GM18498 (cell line): ENCODE measurements around the gene EDNRA.

ENCODE experiments used
- ATAC-seq: cut with Tn5 transposase; IDR thresholded peaks from one replicate; pipeline ENCODE4 v1.9.1; 2021; ENCODE audit warnings: mild to moderate bottlenecking, moderate library complexity; ENCODE audit not compliant: unreplicated experiment

EDNRA gene

GRCh38 chr4:147496500-147496899 lies 15.6 kb downstream of the EDNRA start:
- ATAC-seq, result no peak

DNA sequence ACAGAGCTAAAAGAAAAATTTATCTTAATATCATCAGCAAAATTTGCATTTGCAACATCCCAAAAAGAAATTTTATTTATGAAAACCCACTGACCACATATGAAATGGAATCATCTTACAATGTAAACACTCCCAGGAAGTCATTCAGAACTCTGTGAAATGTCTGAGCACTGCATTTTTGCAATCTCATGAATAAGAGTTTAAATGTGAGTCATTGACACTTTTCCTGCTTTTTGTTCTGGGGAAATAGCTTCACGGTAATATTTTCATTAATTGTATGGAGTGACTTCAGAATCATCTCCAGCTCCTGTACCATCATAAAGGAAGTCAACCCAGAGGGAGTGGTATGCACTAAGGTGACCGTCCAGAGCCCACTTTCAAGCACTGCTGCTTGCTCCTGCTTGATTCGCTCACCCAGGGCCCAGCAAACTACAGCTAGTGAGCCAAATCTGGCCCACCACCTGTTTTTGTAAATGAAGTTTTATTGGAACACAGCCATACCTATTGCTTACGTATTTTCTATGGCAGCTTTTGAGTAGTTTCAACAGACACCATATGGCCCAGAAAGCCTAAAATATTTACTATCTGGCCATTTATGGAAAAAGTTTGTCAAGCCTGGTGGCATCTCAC lies 17.2 kb downstream of the EDNRA start:
- no peak for ATAC-seq

DNA sequence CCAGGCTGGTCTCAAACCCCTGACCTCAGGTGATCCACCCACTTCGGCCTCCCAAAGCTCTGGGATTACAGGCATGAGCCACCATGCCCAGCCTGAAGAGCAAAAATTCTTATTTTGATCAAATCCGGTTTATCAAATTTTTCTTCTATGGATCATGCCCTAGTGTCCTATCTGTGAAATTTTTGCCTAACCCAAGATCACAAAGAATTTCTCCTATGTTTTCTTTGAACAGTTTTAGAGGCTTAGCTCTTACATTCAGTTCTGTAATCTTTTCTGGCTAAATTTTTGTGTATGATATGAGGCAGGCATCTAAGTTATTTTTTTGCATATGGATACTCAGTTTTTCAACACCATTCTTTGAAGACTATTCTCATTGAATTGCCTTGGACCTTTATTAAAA lies 27.4 kb downstream of the EDNRA start:
- no peak for ATAC-seq

- no peak for ATAC-seq
Observed at GRCh38 chr4:147509386-147509785, 28.5 kb downstream of the EDNRA start.

GRCh38 chr4:147510962-147511668 lies 30.2 kb downstream of the EDNRA start:
- ATAC-seq, result no peak

GRCh38 chr4:147513091-147513490 lies 32.2 kb downstream of the EDNRA start:
- no peak for ATAC-seq

GRCh38 chr4:147513952-147514351 lies 33.1 kb downstream of the EDNRA start:
- ATAC-seq, result no peak

DNA sequence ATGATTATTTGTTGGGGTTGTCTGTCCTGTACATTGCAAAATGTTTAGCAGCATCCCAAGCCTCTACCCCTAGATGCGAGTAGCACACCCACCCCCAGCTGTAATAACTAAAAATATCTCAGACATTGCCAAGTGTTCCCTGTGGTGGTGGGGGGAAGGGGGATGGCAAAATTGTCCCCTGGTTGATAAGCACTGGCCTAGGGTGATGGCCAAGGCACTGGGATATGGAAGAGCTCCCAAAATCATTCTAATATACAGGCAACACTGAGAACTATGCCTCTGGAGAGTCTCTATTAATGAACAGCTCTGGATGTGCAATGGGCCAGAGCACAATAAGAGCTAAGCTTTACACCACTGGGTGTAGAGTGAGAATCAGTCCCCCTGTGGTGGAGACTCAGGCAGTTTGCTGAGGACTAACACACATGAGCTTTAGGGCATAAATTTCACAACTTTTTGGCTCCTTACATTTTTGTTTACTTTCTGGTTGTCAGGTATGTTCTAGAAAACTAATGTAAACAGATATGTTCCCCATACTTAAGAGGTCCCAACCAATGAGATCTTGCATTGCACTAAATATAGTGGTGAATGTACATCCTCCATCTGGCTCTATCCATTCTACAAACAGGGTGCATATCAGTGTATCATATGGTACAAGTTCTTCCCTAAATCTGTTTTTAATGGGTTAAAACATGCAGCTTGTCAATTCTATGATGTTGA lies 34.5 kb downstream of the EDNRA start:
- no peak for ATAC-seq

- ATAC-seq, result no peak
Observed at GRCh38 chr4:147516133-147516532, 35.2 kb downstream of the EDNRA start.

GRCh38 chr4:147518086-147518485 lies 37.2 kb downstream of the EDNRA start:
- ATAC-seq, result no peak

DNA sequence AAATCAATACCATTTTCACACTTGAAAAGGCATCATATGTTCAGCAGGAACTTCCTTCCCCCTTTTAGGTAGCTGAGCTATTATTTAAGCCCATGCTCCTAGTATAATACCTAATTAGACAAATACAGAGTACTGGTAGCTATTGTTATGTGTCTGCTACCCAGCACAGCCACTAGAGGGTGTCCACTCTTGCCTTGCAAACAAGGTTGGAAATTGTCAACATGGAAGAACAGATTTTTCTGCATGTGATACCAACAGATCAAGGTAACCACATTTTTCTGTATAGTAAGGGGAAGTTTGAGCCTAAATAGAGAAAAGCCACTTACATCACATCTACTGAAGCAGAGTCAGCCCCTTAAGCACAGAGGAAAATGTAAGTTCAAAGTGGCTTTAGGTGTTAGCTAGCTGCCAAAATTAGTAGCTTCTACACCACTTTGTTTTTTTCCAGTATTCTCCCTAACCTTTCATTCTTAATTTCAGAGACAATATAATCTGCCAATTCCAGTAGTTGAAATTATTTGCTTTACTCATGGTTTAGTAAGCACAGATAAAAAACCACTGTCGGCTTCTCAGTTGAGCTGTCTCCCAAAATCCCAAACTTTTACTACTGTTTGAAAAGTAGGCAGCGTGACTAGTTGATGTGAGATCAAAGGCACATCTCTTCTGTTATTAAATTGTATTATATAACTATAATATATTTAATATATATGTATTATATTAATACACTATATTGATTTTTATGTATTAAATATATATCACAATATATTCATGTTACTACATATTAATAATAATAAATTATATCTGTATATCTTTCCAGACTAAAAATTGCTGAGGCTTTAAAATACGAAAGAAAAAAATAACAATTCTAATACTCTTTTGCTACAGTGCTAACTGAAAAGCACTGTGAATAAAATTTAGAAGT lies 38.2 kb downstream of the EDNRA start:
- ATAC-seq, result peak; percentile 95

GRCh38 chr4:147524601-147525000 lies 43.7 kb downstream of the EDNRA start:
- ATAC-seq, result no peak

DNA sequence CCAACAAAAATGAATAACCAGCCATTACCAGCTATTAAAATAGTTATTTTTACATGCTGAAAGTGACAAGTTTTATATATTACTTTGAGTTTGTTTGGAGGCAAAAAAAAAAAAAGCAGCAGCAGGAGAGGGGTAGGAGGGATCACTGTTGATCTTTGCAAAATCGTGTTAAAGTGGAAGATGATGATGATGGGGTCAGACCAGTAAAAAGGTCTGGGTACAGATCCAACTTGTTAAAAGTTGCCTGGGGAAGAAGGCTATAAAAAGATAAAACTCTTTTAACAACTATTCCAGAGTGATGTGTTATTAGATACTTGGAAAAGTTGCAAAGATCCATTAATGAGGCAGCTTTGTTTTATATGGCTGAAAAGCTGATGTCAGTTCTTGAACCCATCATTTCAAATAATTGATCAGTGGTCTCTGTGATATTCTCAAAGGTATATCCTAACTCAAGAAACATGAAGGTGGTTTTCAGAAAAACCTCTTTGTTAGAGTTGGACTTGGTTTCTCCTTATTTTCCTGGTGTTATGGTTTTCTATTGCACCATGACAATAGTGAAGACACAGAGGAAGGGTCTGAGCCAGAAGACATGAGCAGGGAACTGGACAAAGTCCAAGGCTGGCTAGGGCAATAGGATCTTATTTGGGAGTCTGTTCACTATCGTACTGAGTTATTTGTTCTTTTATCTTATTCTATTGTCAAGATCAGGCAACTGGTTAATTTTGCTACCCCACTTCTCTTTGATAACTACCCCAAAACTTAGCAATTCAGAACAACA lies 44.8 kb downstream of the EDNRA start:
- no peak for ATAC-seq

- ATAC-seq, result no peak
Observed at GRCh38 chr4:147526272-147526654, 45.4 kb downstream of the EDNRA start.

DNA sequence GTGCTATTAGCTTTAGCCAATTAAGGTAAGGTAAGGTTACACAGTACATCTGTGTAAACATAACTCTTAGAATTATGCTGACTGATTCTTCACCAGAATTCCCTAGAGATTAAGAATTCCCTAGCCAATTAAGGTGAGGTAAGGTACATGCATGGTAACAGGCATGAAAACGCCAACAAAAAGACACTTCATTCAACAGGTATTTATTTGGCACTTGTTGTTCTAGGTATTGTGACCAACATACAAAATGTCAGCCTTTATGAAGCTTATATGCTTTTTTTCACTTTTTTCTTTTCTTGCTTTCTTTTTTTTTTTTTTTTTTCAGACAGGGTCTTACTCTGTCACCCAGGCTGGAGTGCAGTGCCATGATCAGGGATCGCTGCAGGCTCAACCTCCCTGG lies 47.2 kb downstream of the EDNRA start:
- ATAC-seq, result no peak

GRCh38 chr4:147530134-147530533 lies 49.2 kb downstream of the EDNRA start:
- ATAC-seq, result no peak

- no peak for ATAC-seq
Observed at GRCh38 chr4:147530723-147531122, 49.8 kb downstream of the EDNRA start.

DNA sequence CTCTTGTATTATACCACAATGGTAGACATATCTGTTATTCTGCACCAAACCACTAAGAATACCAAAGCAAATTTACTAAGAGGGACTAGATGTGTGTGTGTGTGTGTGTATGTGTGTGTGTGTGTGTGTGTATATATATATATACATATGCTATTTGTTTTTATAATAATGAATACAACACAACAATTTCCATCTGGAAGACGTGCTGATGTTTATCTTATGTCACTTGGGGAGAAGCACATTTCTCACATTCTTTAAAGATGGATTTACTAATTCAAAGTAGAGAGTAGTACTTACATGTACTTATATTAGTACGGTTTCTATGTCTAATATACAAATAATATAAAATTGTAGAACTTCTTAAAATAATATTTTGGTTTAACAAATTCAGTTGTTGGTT lies 52.0 kb downstream of the EDNRA start:
- no peak for ATAC-seq

- no peak for ATAC-seq
Observed at GRCh38 chr4:147533331-147533730, 52.4 kb downstream of the EDNRA start.

- ATAC-seq, result no peak
Observed at GRCh38 chr4:147535124-147535523, 54.2 kb downstream of the EDNRA start.
